ENCODE results near the gene ADGRF5.

- no peak for TF ChIP-seq CTCF (IDR thresholded peaks at IDR 0.05)
- TF ChIP-seq POLR2A (IDR thresholded peaks at IDR 0.05; ENCODE audit: low read depth): no peak
- no peak for TF ChIP-seq EP300 (IDR thresholded peaks at IDR 0.05)
- no peak for TF ChIP-seq POLR2AphosphoS5 (IDR thresholded peaks at IDR 0.05)
These were observed 5.9 kb downstream of the ADGRF5 start for GRCh38 chr6:46915866-46916265.
